ENCODE results near the gene FNIP2. TPM values are rescaled to one million over a fixed set of nuclear protein-coding genes. Genes with fewer than 3 reads are reported as not detected.

FNIP2 gene
- total and polyA plus RNA-seq, 8 donors = 4.8 to 109 (median 28.9) TPM

GRCh38 chr4:158812133-158812532 lies 43.3 kb downstream of the FNIP2 start:
- Histone ChIP-seq H3K27me3 (no peaks in the 10 kb centered on the region), H3K9me3 (no peaks in the 10 kb centered on the region), H3K4me3 (no peak overlapping the region), H3K27ac (peak overlapping the region; percentile 41 to 79 (median 74)), H3K36me3 (no peaks in the 10 kb centered on the region), H3K4me1 (peaks cover 48 to 82% (median 65%) of the 10 kb centered on the region in 4 donors)
- WGBS, 5 donors = 62 to 84% (median 68%) methylated on average over 2 of the region's 2 CpGs
- no peak for DNase-seq
- TF ChIP-seq CTCF (IDR thresholded peaks at IDR 0.05) (no peak), EP300 (IDR thresholded peaks at IDR 0.05) (no peak)
- intact Hi-C loops (cut with DNase I; ENCODE audit: low total_unique reads) = no loop called here

GRCh38 chr4:158812543-158812942 lies 43.7 kb downstream of the FNIP2 start:
- DNase-seq = no peak
- H3K27me3 ChIP-seq = no peaks in the 10 kb centered on the region
- no peaks in the 10 kb centered on the region for H3K36me3 ChIP-seq
- intact Hi-C loops (cut with DNase I; ENCODE audit: low total_unique reads) = no loop called here
- H3K9me3 ChIP-seq = no peaks in the 10 kb centered on the region
- H3K4me1 ChIP-seq = peaks cover 50 to 82% (median 67%) of the 10 kb centered on the region in 4 donors
- no peak overlapping the region for H3K4me3 ChIP-seq
- TF ChIP-seq POLR2AphosphoS5 (IDR thresholded peaks at IDR 0.05) (no peak), CTCF (IDR thresholded peaks at IDR 0.05) (no peak), EP300 (IDR thresholded peaks at IDR 0.05) (no peak), POLR2A (IDR thresholded peaks at IDR 0.05) (no peak)
- peak overlapping the region in 4 of 5 donors; percentile 5 to 79 (median 69) for H3K27ac ChIP-seq

GRCh38 chr4:158813113-158813512 lies 44.3 kb downstream of the FNIP2 start:
- intact Hi-C loops (cut with DNase I; ENCODE audit: low total_unique reads) = no loop called here
- no peak overlapping the region for H3K4me3 ChIP-seq
- no peaks in the 10 kb centered on the region for H3K36me3 ChIP-seq
- 90 to 96% (median 95%) methylated on average over 3 of the region's 3 CpGs for WGBS, 5 donors
- DNase-seq = no peak
- no peaks in the 10 kb centered on the region for H3K9me3 ChIP-seq
- H3K27me3 ChIP-seq = no peaks in the 10 kb centered on the region
- H3K4me1 ChIP-seq = peaks cover 52 to 82% (median 68%) of the 10 kb centered on the region in 4 donors
- peak overlapping the region in 2 of 5 donors; percentile 74 to 79 for H3K27ac ChIP-seq
- TF ChIP-seq EP300 (IDR thresholded peaks at IDR 0.05) = no peak
- TF ChIP-seq CTCF (IDR thresholded peaks at IDR 0.05) = no peak
- no peak for TF ChIP-seq POLR2A (IDR thresholded peaks at IDR 0.05)
- TF ChIP-seq POLR2AphosphoS5 (IDR thresholded peaks at IDR 0.05) = no peak

GRCh38 chr4:158814207-158814606 lies 45.4 kb downstream of the FNIP2 start:
- intact Hi-C loops (cut with DNase I; ENCODE audit: low total_unique reads) = no loop called here

More at GRCh38 chr4:158814207-158814606, 45.4 kb downstream of the FNIP2 start:
- Histone ChIP-seq H3K27ac (peak overlapping the region in 4 of 5 donors; percentile 18 to 59 (median 41)), H3K4me3 (no peak overlapping the region), H3K27me3 (no peaks in the 10 kb centered on the region), H3K9me3 (no peaks in the 10 kb centered on the region), H3K4me1 (peaks cover 57 to 82% (median 72%) of the 10 kb centered on the region in 4 donors), H3K36me3 (no peaks in the 10 kb centered on the region)
- DNase-seq = no peak
- 25 to 46% (median 43%) methylated on average over 3 of the region's 3 CpGs for WGBS, 5 donors
- TF ChIP-seq EP300 (IDR thresholded peaks at IDR 0.05) (no peak), POLR2A (IDR thresholded peaks at IDR 0.05) (no peak), POLR2AphosphoS5 (IDR thresholded peaks at IDR 0.05) (no peak), CTCF (IDR thresholded peaks at IDR 0.05) (no peak)
